ENCODE measurements around the gene IGFBP2.

GRCh38 chr2:216690456-216690852 lies 57.2 kb downstream of the IGFBP2 start:
- TF ChIP-seq CTCF (IDR thresholded peaks at IDR 0.05), result no peak
- no peak for TF ChIP-seq POLR2A (IDR thresholded peaks at IDR 0.05)

Measured in adrenal gland (tissue), 5 donors.